ENCODE measurements around the gene N4BP2.

N4BP2 gene

DNA sequence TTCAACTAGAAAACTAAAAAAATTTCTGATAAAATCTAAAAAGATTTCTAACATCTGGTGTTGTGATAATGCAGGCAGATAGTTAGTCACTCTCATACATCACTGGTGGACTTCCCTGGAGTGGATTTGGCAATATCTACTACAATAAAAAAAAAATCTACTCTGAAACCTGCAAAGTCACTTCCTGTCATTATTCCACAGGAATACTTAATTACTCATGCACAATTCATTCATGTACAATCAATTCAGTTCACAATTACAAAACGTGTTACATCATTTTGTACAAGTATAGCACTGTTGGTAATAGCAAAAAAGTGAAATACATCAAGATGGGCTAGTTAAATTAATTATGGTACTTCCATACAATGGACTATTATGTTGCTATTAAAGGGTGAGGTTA lies 123.7 kb downstream of the N4BP2 start:
- H3K23ac ChIP-seq (ENCODE audit: low read length in 2 of 2) = no peak overlapping the region
- H4K8ac ChIP-seq (ENCODE audit: low read length) = no peak overlapping the region
- no peaks in the 10 kb centered on the region for H3K79me1 ChIP-seq (replicated peaks; ENCODE audit: low read length, poor library complexity, severe bottlenecking)
- no peak overlapping the region for H2BK12ac ChIP-seq (ENCODE audit: low read length in 2 of 2)
- H3K9ac ChIP-seq (ENCODE audit: low read length) = peak overlapping the region; percentile 83
- H3K4me3 ChIP-seq (ENCODE audit: insufficient read depth in 1 of 2, low read depth in 1 of 2, low read length in 2 of 2) = no peak overlapping the region
- no peaks in the 10 kb centered on the region for H3K4me1 ChIP-seq (ENCODE audit: control insufficient read depth, insufficient read depth, low read depth, low read length)
- H3K27ac ChIP-seq (ENCODE audit: low read length, poor library complexity, severe bottlenecking) = no peak overlapping the region
- no peak overlapping the region for H2BK5ac ChIP-seq (ENCODE audit: low read depth, low read length, poor library complexity, severe bottlenecking)
- DNase-seq = peak; percentile 87
- H3K9me3 ChIP-seq (ENCODE audit: control insufficient read depth, low read length) = no peaks in the 10 kb centered on the region
- no peak overlapping the region for H4K91ac ChIP-seq (ENCODE audit: low read length)
- H3K36me3 ChIP-seq (ENCODE audit: control insufficient read depth in 1 of 2, insufficient read depth in 2 of 2, low read depth in 1 of 2, low read length in 2 of 2) = no peaks in the 10 kb centered on the region
- H3K4ac ChIP-seq (ENCODE audit: low read depth in 1 of 2, low read length in 2 of 2) = no peak overlapping the region
- no peak overlapping the region for H2AK5ac ChIP-seq (ENCODE audit: low read length, severe bottlenecking)
- no peaks in the 10 kb centered on the region for H3K27me3 ChIP-seq (ENCODE audit: control insufficient read depth in 1 of 2, insufficient read depth in 1 of 2, low read length in 2 of 2)
- H3K4me2 ChIP-seq (ENCODE audit: low read length, poor library complexity, severe bottlenecking) = no peak overlapping the region
- no peak overlapping the region for H3K18ac ChIP-seq (ENCODE audit: low read depth in 1 of 2, low read length in 2 of 2)
- H3K14ac ChIP-seq (ENCODE audit: low read length in 2 of 2) = no peak overlapping the region
- no peak overlapping the region for H2BK120ac ChIP-seq (ENCODE audit: low read depth, low read length)
- WGBS = no CpG with 5 or more reads among the region's 1 CpG
- no peak overlapping the region for H2AFZ ChIP-seq (ENCODE audit: low read depth, low read length)
- no peak overlapping the region for H2BK15ac ChIP-seq (ENCODE audit: low read depth, poor library complexity, severe bottlenecking)

- Histone ChIP-seq H3K27me3 (ENCODE audit: control insufficient read depth in 1 of 2, insufficient read depth in 1 of 2, low read length in 2 of 2) (no peaks in the 10 kb centered on the region), H3K4ac (ENCODE audit: low read depth in 1 of 2, low read length in 2 of 2) (no peak overlapping the region), H3K9ac (ENCODE audit: low read length) (no peak overlapping the region), H3K4me3 (ENCODE audit: insufficient read depth in 1 of 2, low read depth in 1 of 2, low read length in 2 of 2) (no peak overlapping the region), H4K8ac (ENCODE audit: low read length) (no peak overlapping the region), H3K36me3 (ENCODE audit: control insufficient read depth in 1 of 2, insufficient read depth in 2 of 2, low read depth in 1 of 2, low read length in 2 of 2) (no peaks in the 10 kb centered on the region), H3K27ac (ENCODE audit: low read length, poor library complexity, severe bottlenecking) (no peak overlapping the region), H3K79me1 (replicated peaks; ENCODE audit: low read length, poor library complexity, severe bottlenecking) (no peaks in the 10 kb centered on the region), H2AK5ac (ENCODE audit: low read length, severe bottlenecking) (no peak overlapping the region), H2BK120ac (ENCODE audit: low read depth, low read length) (no peak overlapping the region), H3K14ac (ENCODE audit: low read length in 2 of 2) (no peak overlapping the region), H2BK15ac (ENCODE audit: low read depth, poor library complexity, severe bottlenecking) (no peak overlapping the region), H2BK12ac (ENCODE audit: low read length in 2 of 2) (no peak overlapping the region), H3K18ac (ENCODE audit: low read depth in 1 of 2, low read length in 2 of 2) (no peak overlapping the region), H3K23ac (ENCODE audit: low read length in 2 of 2) (no peak overlapping the region), H3K4me2 (ENCODE audit: low read length, poor library complexity, severe bottlenecking) (no peak overlapping the region), H2BK5ac (ENCODE audit: low read depth, low read length, poor library complexity, severe bottlenecking) (no peak overlapping the region), H2AFZ (ENCODE audit: low read depth, low read length) (no peak overlapping the region), H4K91ac (ENCODE audit: low read length) (no peak overlapping the region), H3K9me3 (ENCODE audit: control insufficient read depth, low read length) (no peaks in the 10 kb centered on the region), H3K4me1 (ENCODE audit: control insufficient read depth, insufficient read depth, low read depth, low read length) (peaks cover 2% of the 10 kb centered on the region)
- no peak for DNase-seq
- WGBS = 97% methylated on average over 4 of the region's 4 CpGs
Observed at GRCh38 chr4:40182001-40182400, 125.4 kb downstream of the N4BP2 start.

DNA sequence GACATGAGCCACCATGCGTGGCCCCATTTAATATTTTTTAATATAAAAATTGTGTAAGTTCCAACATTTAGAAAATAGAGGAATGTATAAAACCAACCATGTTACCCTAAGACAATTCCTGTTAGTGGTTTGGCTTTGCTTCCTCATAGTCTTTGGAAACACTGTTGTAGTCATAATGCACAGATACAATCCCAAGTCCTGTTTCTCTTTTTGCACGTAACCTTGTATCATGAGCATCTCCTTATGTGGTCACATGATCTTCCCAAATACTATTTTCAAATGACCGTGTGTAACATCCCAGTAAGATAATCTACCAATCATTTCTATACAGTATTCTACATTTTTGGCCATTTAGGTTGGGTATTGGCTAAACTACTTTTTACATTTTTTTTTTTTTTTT lies 126.3 kb downstream of the N4BP2 start:
- WGBS = 100% methylated on average over 2 of the region's 3 CpGs
- H3K4me1 ChIP-seq (ENCODE audit: control insufficient read depth, insufficient read depth, low read depth, low read length) = peaks cover 2% of the 10 kb centered on the region

DNA sequence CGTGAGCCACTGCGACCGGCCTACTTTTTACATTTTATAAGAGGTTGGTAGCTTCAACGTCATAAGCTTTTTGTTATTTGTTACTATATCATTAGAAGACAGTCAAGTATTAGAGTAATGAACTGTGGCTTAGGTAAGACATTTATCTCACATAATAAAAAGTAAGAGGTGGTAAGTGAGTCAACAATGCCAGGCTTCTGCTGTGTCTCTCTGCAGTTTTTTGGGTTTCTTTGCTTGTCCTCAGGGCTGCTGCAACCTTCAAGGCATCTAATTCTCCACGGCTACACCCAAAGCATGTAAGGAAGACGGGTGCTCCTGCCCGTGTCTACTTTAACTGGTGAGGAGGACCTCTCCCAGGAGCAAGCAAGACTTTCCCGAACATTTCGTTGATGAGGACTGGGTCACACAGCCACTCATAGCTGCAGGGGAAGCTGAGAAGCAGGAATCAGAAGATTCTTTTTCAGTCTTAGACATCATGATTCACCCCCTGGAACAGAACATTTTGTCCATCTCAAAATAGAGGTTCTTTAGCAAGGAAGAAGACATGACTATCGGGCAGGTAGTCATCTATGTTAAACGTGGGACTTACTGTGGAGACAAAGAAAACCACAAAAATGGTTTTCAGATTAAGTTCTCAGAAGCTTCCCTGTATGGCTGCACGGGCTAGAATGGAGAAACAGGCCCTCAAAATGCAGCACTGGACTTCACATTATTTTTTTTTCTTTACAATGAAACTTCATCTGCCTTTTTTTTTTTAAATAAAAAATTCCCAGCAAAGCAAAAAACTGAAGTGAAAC lies 127.2 kb downstream of the N4BP2 start:
- no peak overlapping the region for H2AK5ac ChIP-seq (ENCODE audit: low read length, severe bottlenecking)

More for the DNA sequence above, 126.3 kb downstream of the N4BP2 start:
- Histone ChIP-seq H3K4me2 (ENCODE audit: low read length, poor library complexity, severe bottlenecking) (no peak overlapping the region), H3K79me1 (replicated peaks; ENCODE audit: low read length, poor library complexity, severe bottlenecking) (no peaks in the 10 kb centered on the region), H3K14ac (ENCODE audit: low read length in 2 of 2) (no peak overlapping the region), H2BK12ac (ENCODE audit: low read length in 2 of 2) (no peak overlapping the region), H3K4me3 (ENCODE audit: insufficient read depth in 1 of 2, low read depth in 1 of 2, low read length in 2 of 2) (no peak overlapping the region), H2AK5ac (ENCODE audit: low read length, severe bottlenecking) (no peak overlapping the region), H2BK15ac (ENCODE audit: low read depth, poor library complexity, severe bottlenecking) (no peak overlapping the region), H3K36me3 (ENCODE audit: control insufficient read depth in 1 of 2, insufficient read depth in 2 of 2, low read depth in 1 of 2, low read length in 2 of 2) (no peaks in the 10 kb centered on the region), H3K9ac (ENCODE audit: low read length) (no peak overlapping the region), H3K23ac (ENCODE audit: low read length in 2 of 2) (no peak overlapping the region), H4K8ac (ENCODE audit: low read length) (no peak overlapping the region), H3K18ac (ENCODE audit: low read depth in 1 of 2, low read length in 2 of 2) (no peak overlapping the region), H3K27me3 (ENCODE audit: control insufficient read depth in 1 of 2, insufficient read depth in 1 of 2, low read length in 2 of 2) (no peaks in the 10 kb centered on the region), H2AFZ (ENCODE audit: low read depth, low read length) (no peak overlapping the region), H2BK5ac (ENCODE audit: low read depth, low read length, poor library complexity, severe bottlenecking) (no peak overlapping the region), H3K27ac (ENCODE audit: low read length, poor library complexity, severe bottlenecking) (no peak overlapping the region), H4K91ac (ENCODE audit: low read length) (no peak overlapping the region), H3K4ac (ENCODE audit: low read depth in 1 of 2, low read length in 2 of 2) (no peak overlapping the region), H2BK120ac (ENCODE audit: low read depth, low read length) (no peak overlapping the region), H3K9me3 (ENCODE audit: control insufficient read depth, low read length) (no peaks in the 10 kb centered on the region)
- no peak for DNase-seq

More for the DNA sequence above, 127.2 kb downstream of the N4BP2 start:
- no peak overlapping the region for H4K8ac ChIP-seq (ENCODE audit: low read length)
- H3K36me3 ChIP-seq (ENCODE audit: control insufficient read depth in 1 of 2, insufficient read depth in 2 of 2, low read depth in 1 of 2, low read length in 2 of 2) = no peaks in the 10 kb centered on the region
- H2BK120ac ChIP-seq (ENCODE audit: low read depth, low read length) = no peak overlapping the region
- no peak overlapping the region for H4K91ac ChIP-seq (ENCODE audit: low read length)
- no peak overlapping the region for H3K18ac ChIP-seq (ENCODE audit: low read depth in 1 of 2, low read length in 2 of 2)
- H2AFZ ChIP-seq (ENCODE audit: low read depth, low read length) = no peak overlapping the region
- no peak overlapping the region for H3K23ac ChIP-seq (ENCODE audit: low read length in 2 of 2)
- no peak overlapping the region for H3K14ac ChIP-seq (ENCODE audit: low read length in 2 of 2)
- H2BK5ac ChIP-seq (ENCODE audit: low read depth, low read length, poor library complexity, severe bottlenecking) = no peak overlapping the region
- H3K4ac ChIP-seq (ENCODE audit: low read depth in 1 of 2, low read length in 2 of 2) = no peak overlapping the region
- no peak overlapping the region for H2BK12ac ChIP-seq (ENCODE audit: low read length in 2 of 2)
- H2BK15ac ChIP-seq (ENCODE audit: low read depth, poor library complexity, severe bottlenecking) = no peak overlapping the region
- no peaks in the 10 kb centered on the region for H3K79me1 ChIP-seq (replicated peaks; ENCODE audit: low read length, poor library complexity, severe bottlenecking)
- no peak overlapping the region for H3K9ac ChIP-seq (ENCODE audit: low read length)
- WGBS = 93% methylated on average over 11 of the region's 12 CpGs
- no peaks in the 10 kb centered on the region for H3K27me3 ChIP-seq (ENCODE audit: control insufficient read depth in 1 of 2, insufficient read depth in 1 of 2, low read length in 2 of 2)
- no peak overlapping the region for H3K27ac ChIP-seq (ENCODE audit: low read length, poor library complexity, severe bottlenecking)
- H3K9me3 ChIP-seq (ENCODE audit: control insufficient read depth, low read length) = no peaks in the 10 kb centered on the region
- H3K4me2 ChIP-seq (ENCODE audit: low read length, poor library complexity, severe bottlenecking) = no peak overlapping the region
- DNase-seq = no peak
- H3K4me1 ChIP-seq (ENCODE audit: control insufficient read depth, insufficient read depth, low read depth, low read length) = peaks cover 2% of the 10 kb centered on the region
- no peak overlapping the region for H3K4me3 ChIP-seq (ENCODE audit: insufficient read depth in 1 of 2, low read depth in 1 of 2, low read length in 2 of 2)

All from mesenchymal stem cell (in vitro differentiated cells and primary cell).